ENCODE measurements around the gene POLR2J. TPM values are rescaled to one million over a fixed set of nuclear protein-coding genes. Genes with fewer than 3 reads are reported as not detected.
"Not testable (repeated sequence)": the region's sequence is repeated elsewhere in the genome, so short reads cannot be mapped to it uniquely, and the experiment has no call there.

Gene POLR2J
- total RNA-seq, 1 donor from 2014 or later: 45.2 TPM

- H3K4me1 Mint-ChIP-seq (ENCODE audit: unreplicated experiment); H3K27me3 Mint-ChIP-seq (ENCODE audit: unreplicated experiment); DNase-seq (ENCODE audit: extremely low spot score, unreplicated experiment); H3K4me3 Mint-ChIP-seq (ENCODE audit: unreplicated experiment); H3K36me3 Mint-ChIP-seq (ENCODE audit: unreplicated experiment); H3K27ac Mint-ChIP-seq (ENCODE audit: unreplicated experiment); H3K9me3 Mint-ChIP-seq (ENCODE audit: unreplicated experiment): not testable (repeated sequence)
Observed at GRCh38 chr7:102493220-102493935, 14.7 kb upstream of the POLR2J start.

GRCh38 chr7:102490529-102491075 lies 11.9 kb upstream of the POLR2J start:
- not testable (repeated sequence) for H3K4me3 Mint-ChIP-seq (ENCODE audit: unreplicated experiment); H3K27me3 Mint-ChIP-seq (ENCODE audit: unreplicated experiment); DNase-seq (ENCODE audit: extremely low spot score, unreplicated experiment); H3K4me1 Mint-ChIP-seq (ENCODE audit: unreplicated experiment); H3K27ac Mint-ChIP-seq (ENCODE audit: unreplicated experiment); H3K36me3 Mint-ChIP-seq (ENCODE audit: unreplicated experiment); H3K9me3 Mint-ChIP-seq (ENCODE audit: unreplicated experiment)

GRCh38 chr7:102484317-102484716 lies 5.6 kb upstream of the POLR2J start:
- H3K4me3 Mint-ChIP-seq (ENCODE audit: unreplicated experiment); DNase-seq (ENCODE audit: extremely low spot score, unreplicated experiment); H3K36me3 Mint-ChIP-seq (ENCODE audit: unreplicated experiment); H3K9me3 Mint-ChIP-seq (ENCODE audit: unreplicated experiment); H3K27ac Mint-ChIP-seq (ENCODE audit: unreplicated experiment); H3K4me1 Mint-ChIP-seq (ENCODE audit: unreplicated experiment); H3K27me3 Mint-ChIP-seq (ENCODE audit: unreplicated experiment): not testable (repeated sequence)

DNA sequence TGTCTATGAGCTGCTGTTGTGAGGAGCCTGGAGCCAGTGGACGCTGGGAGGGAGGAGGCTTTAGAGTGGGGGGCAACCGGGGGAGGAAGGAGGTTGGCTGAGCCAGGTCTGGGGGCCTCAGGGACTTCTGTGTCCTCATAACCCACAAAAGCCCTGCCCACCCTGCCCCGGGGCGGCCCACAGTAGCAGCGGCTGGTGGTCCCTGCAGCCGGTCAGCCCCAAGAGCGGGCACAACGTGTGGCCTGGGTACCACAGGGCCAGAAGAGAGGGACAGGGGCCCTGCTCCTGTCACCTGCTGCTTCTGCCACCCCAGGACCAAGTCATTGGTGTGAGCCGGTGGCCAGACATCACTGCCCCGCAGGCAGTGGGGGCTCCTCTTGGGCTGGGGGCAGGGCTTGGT lies 3.2 kb upstream of the POLR2J start:
- H3K4me3 Mint-ChIP-seq (ENCODE audit: unreplicated experiment); H3K36me3 Mint-ChIP-seq (ENCODE audit: unreplicated experiment); H3K27me3 Mint-ChIP-seq (ENCODE audit: unreplicated experiment); H3K9me3 Mint-ChIP-seq (ENCODE audit: unreplicated experiment); H3K27ac Mint-ChIP-seq (ENCODE audit: unreplicated experiment); H3K4me1 Mint-ChIP-seq (ENCODE audit: unreplicated experiment): not testable (repeated sequence)
- peak; percentile 76 for DNase-seq (ENCODE audit: extremely low spot score, unreplicated experiment)

- H3K4me3 Mint-ChIP-seq (ENCODE audit: unreplicated experiment); H3K4me1 Mint-ChIP-seq (ENCODE audit: unreplicated experiment); H3K9me3 Mint-ChIP-seq (ENCODE audit: unreplicated experiment); H3K36me3 Mint-ChIP-seq (ENCODE audit: unreplicated experiment); H3K27me3 Mint-ChIP-seq (ENCODE audit: unreplicated experiment); H3K27ac Mint-ChIP-seq (ENCODE audit: unreplicated experiment): not testable (repeated sequence)
- DNase-seq (ENCODE audit: extremely low spot score, unreplicated experiment): peak; percentile 84
- TF ChIP-seq, protein P1, sequence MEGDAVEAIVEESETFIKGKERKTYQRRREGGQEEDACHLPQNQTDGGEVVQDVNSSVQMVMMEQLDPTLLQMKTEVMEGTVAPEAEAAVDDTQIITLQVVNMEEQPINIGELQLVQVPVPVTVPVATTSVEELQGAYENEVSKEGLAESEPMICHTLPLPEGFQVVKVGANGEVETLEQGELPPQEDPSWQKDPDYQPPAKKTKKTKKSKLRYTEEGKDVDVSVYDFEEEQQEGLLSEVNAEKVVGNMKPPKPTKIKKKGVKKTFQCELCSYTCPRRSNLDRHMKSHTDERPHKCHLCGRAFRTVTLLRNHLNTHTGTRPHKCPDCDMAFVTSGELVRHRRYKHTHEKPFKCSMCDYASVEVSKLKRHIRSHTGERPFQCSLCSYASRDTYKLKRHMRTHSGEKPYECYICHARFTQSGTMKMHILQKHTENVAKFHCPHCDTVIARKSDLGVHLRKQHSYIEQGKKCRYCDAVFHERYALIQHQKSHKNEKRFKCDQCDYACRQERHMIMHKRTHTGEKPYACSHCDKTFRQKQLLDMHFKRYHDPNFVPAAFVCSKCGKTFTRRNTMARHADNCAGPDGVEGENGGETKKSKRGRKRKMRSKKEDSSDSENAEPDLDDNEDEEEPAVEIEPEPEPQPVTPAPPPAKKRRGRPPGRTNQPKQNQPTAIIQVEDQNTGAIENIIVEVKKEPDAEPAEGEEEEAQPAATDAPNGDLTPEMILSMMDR (IDR thresholded peaks at IDR 0.05): peak; percentile 45
Observed at GRCh38 chr7:102479982-102480637, 1.4 kb upstream of the POLR2J start.

GRCh38 chr7:102479209-102479584 lies 475 bp upstream of the POLR2J start:
- not testable (repeated sequence) for H3K27me3 Mint-ChIP-seq (ENCODE audit: unreplicated experiment); H3K4me1 Mint-ChIP-seq (ENCODE audit: unreplicated experiment); H3K27ac Mint-ChIP-seq (ENCODE audit: unreplicated experiment); H3K9me3 Mint-ChIP-seq (ENCODE audit: unreplicated experiment); DNase-seq (ENCODE audit: extremely low spot score, unreplicated experiment); H3K4me3 Mint-ChIP-seq (ENCODE audit: unreplicated experiment); H3K36me3 Mint-ChIP-seq (ENCODE audit: unreplicated experiment)

GRCh38 chr7:102474736-102475435 lies 3.8 kb downstream of the POLR2J start:
- DNase-seq (ENCODE audit: extremely low spot score, unreplicated experiment); H3K4me3 Mint-ChIP-seq (ENCODE audit: unreplicated experiment); H3K27ac Mint-ChIP-seq (ENCODE audit: unreplicated experiment); H3K27me3 Mint-ChIP-seq (ENCODE audit: unreplicated experiment); H3K4me1 Mint-ChIP-seq (ENCODE audit: unreplicated experiment); H3K9me3 Mint-ChIP-seq (ENCODE audit: unreplicated experiment); H3K36me3 Mint-ChIP-seq (ENCODE audit: unreplicated experiment): not testable (repeated sequence)

GRCh38 chr7:102474116-102474515 lies 4.6 kb downstream of the POLR2J start:
- H3K9me3 Mint-ChIP-seq (ENCODE audit: unreplicated experiment); H3K27me3 Mint-ChIP-seq (ENCODE audit: unreplicated experiment); H3K4me1 Mint-ChIP-seq (ENCODE audit: unreplicated experiment); H3K36me3 Mint-ChIP-seq (ENCODE audit: unreplicated experiment); H3K4me3 Mint-ChIP-seq (ENCODE audit: unreplicated experiment); H3K27ac Mint-ChIP-seq (ENCODE audit: unreplicated experiment): not testable (repeated sequence)
- peak; percentile 66 for DNase-seq (ENCODE audit: extremely low spot score, unreplicated experiment)

Measured in osteocyte (in vitro differentiated cells).